CD4-positive, alpha-beta T cell treated with Interleukin-12 subunit alpha and Interleukin-12 subunit beta, for 1 hour (primary cell): ENCODE measurements around the gene AFTPH.
A peak's percentile ranks its signal among the peaks of the same experiment; 100 is the strongest.

Experiments
- DNase-seq: peaks from one replicate; pipeline ENCODE4 v3.0.0-alpha.2; 2020

Gene AFTPH

GRCh38 chr2:64542071-64543007, 18.2 kb downstream of the AFTPH start:
- DNase-seq: no peak

- DNase-seq: no peak
These were observed 19.0 kb downstream of the AFTPH start for GRCh38 chr2:64543008-64543697.

DNA sequence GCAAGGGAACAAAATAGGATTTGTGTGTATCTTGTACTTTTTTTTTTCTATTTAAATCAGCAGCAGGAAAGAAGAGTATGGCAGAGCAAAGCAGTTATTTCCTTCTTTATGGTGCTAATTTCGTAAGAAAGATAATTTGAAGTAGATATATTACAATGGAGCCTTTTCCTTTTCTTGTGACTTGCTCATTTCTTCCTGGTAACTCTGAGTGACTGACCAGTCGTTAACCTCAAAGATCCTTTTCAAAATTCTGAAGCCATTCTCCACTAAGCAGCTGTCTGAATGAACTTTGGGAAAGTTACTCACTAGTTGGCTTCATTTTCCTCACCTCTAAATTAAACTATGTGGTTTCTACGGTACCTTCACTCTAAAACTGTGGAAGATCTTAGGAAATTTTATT, 24.6 kb downstream of the AFTPH start:
- no peak for DNase-seq

- no peak for DNase-seq
These were observed 25.9 kb downstream of the AFTPH start for GRCh38 chr2:64550042-64550441.

- no peak for DNase-seq
These were observed 27.7 kb downstream of the AFTPH start for GRCh38 chr2:64551851-64552250.

- DNase-seq: no peak
These were observed 30.0 kb downstream of the AFTPH start for GRCh38 chr2:64554117-64554516.

DNA sequence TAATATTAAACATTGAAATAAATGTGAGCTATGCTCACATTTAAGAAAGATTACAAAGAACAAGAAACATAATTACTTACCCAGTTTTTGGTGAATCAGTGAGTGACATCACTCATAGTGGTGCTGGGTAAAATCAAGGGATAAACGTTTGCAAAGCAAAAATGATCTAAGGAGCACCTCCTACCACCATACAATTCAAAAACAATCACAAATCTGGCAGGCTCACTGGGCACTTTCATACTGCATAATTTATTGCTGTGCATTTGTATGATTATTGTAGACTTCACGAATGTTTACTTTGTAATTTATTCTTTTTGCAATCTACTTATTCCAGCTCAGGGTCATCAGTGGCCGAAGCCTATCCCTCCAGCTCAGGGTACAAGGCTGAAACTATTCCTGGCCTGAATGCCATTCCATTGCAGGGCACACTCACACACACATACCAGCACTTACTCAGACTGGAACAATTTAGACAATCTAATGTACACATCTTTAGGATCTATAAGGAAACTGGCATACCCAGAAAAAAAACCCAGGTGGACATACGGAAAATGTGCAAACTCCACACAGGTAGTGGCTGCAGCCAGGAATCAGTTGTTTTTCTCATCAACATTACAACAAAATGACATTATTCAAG, 34.4 kb downstream of the AFTPH start:
- DNase-seq: no peak

GRCh38 chr2:64562148-64562784, 38.1 kb downstream of the AFTPH start:
- peak; percentile 52 for DNase-seq

- no peak for DNase-seq
These were observed 39.4 kb downstream of the AFTPH start for GRCh38 chr2:64563436-64563938.

GRCh38 chr2:64565949-64566710, 42.0 kb downstream of the AFTPH start:
- no peak for DNase-seq

- DNase-seq: no peak
These were observed 43.3 kb downstream of the AFTPH start for GRCh38 chr2:64567473-64567872.

- DNase-seq: no peak
These were observed 44.7 kb downstream of the AFTPH start for GRCh38 chr2:64568836-64569235.

DNA sequence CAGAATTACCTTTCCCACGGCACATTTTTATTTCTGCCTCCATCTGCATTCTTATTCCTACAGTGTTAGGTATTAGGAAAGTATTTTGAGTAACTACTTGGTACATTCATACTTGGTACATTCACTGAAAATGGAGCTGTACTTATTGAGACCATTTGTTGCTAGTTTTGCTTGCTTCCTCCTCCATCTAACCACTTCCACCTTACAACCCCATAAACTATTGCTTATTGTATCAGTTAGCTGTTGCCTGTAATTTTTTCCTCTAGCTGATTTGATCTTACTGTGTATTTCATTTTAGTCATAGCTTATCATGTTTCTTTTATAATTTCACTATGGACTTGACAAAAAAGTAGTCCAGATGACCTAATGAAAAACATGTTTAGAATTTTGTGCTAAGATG, 50.7 kb downstream of the AFTPH start:
- DNase-seq: no peak

DNA sequence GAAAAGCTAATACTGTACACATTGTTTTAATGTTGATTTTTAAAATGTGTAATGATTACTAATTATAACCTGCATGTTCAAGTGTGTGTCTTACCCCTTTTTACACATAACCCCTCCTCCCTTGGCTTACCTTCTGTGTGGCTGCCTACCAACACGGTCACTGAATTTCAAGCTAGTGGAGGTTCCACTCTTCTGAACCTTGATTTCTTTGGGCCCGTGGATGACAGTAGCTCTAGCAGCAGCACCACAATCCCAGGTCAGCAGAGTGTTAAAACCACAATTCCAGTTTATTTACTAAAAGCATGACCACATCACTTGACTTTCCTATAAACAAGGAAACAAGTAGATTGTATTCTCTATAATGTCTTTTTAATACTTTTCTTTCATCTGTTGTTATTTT, 56.9 kb downstream of the AFTPH start:
- DNase-seq: no peak

DNA sequence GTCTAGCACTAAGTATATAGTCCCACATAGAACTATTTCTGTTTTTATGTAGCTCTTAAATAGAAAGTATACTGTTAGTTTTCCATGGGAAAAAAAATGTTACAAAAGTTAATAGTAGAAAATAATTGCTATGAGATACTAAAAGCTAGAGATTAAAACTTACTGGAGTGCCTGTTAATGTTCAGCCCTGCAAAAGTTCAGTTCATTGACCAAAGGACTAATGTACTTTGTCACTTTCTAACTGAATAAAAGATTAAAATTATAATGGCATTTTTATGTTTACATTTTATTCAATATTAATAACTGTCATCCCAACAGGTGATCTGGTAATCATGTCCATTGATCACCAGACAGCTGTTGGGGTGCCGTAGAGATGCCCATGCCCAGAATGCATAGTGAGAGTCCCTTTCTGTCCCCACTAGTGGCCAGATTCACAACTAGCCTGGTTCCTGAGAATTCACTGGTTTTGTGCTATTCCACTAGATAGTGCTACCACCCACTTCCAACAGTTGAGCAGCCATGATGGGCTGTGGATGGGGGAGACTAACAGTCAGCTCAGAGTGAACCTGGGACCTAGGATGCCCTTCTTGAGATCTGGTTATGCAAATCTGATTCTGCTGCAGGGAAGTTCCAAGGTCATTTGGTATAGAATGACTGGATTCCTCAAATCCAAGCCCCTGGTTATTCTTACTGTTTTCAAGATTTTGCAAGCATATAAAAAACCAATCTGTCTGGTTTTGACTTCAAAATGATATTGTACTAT, 57.8 kb downstream of the AFTPH start:
- DNase-seq: no peak

DNA sequence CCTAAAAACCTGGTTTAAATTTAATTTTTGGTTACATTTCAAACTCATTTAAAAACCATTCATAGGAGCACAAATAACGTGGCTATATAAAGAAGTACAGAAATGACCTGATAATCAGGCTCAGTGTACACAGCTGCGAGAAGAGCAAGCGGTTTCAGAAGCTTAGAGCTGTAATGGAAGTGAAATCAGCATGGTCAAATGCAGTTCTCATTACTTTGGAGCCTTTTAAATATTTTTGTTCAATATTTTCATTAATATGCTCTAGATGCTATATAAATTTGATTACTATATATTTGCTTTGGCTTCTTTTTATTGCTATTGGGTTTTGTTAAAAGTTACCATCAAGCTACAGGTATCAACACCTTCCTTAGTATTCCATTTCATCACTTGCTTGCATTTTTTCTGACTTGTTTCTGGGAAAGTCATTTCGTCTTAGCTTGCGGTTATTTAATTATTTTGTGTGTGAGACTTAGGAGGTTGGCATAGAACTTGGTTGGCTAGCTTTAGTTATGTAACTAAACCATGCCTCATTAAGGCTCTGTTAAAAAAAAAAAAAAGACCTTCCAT, 58.7 kb downstream of the AFTPH start:
- no peak for DNase-seq

- no peak for DNase-seq
These were observed 61.9 kb downstream of the AFTPH start for GRCh38 chr2:64586054-64586453.

- peak; percentile 51 for DNase-seq
These were observed 62.9 kb downstream of the AFTPH start for GRCh38 chr2:64586883-64587481.

DNA sequence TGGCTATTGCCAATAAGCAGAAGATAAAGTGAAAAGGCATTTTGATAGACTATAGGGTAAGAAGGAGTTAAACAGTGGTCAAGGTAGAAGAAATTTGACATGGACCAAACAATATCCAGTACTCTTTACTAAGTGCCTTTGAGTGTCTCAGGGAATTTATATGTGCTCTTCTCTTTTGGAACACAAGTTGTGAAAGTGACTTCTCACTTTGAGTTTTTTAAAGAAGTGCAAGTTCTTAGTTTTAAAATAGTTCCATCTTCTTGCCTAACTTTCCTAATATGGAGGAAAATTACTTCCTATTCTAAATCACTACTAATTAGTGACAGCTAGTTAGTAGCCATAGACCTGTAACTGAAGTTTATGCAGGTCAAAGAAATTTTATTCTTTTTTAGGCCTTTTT, 63.4 kb downstream of the AFTPH start:
- DNase-seq: no peak

GRCh38 chr2:64591188-64591587, 67.1 kb downstream of the AFTPH start:
- no peak for DNase-seq
